GM11168 (cell line): ENCODE data around the gene JMJD1C.

Experiments
- in situ Hi-C: fragments of 300-500 bp; cut with MboI; formaldehyde crosslinking; loops from one replicate; pipeline ENCODE4 v1.12.0; 2022; ENCODE audit warnings: low sequenced_read_pairs; ENCODE audit not compliant: unreplicated experiment

JMJD1C gene

DNA sequence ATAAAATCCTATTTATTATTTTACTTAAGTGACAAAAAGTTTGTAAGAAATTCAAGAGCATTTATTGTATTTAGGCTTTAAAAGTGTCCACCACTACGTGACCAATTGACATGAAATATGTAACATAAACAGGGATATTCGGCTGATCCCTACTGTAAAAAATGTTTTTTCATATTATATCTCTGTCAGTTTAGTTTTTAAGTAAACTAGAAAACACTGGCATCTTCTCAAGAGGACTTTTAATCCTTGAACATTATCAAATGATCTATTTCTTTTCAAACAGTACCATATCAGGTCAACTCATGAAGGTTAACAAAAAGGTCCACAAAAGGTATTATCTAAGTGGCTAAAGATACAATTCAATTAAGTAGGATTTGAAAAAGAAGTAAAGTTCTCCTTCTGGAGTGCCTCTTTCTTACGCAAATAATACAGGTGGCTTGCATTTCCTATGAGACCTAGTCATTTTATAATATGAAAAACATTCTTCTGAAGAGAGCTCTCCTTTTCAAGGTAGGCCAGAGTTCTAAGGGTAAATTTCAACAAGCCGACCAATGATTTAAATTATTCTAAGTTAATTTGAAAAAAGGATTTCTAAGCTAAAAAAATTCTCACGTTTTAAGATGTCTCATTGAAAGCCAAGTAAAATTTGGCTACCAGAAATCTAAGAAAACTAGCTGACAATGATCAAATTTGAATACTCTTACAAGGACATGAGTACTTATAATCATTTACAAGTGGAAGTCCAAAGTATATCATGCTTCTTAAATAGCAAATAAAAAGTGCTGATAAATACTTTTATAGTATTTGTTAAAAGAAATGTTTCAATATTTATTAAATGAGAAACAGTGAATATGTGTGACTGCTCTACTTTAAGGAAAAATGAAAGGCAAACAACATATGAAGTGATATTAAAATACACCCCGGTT is 199.1 kb downstream of the JMJD1C start:
- in situ Hi-C loops, result no loop called here

DNA sequence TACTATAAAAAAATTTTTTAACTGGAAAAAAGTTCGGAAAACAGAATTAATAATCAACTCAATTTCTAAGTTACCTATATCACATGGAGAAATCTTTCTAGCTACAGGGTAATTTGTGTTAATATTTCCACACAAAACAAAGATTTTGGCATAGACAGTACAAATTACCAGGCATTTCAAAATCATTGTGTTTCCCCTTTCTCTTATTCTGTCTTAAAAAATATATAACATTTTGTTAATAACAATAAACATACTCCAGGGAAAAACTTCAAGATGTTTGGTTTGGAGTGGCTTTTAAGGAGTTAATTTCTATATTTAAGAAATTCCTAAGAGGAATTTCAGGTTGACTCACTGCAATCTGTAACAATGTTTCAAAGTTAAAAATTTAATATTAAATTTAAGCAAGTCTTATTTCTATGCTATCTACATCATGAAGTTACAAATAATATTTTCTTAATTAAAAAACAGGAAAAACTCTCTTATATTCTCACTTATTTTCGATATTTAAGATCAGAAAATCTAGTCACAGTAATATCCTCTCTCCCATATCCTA is 200.0 kb downstream of the JMJD1C start:
- in situ Hi-C loops, result no loop called here

- in situ Hi-C loops, result no loop called here
Observed at GRCh38 chr10:63265222-63265617, 200.6 kb downstream of the JMJD1C start.

DNA sequence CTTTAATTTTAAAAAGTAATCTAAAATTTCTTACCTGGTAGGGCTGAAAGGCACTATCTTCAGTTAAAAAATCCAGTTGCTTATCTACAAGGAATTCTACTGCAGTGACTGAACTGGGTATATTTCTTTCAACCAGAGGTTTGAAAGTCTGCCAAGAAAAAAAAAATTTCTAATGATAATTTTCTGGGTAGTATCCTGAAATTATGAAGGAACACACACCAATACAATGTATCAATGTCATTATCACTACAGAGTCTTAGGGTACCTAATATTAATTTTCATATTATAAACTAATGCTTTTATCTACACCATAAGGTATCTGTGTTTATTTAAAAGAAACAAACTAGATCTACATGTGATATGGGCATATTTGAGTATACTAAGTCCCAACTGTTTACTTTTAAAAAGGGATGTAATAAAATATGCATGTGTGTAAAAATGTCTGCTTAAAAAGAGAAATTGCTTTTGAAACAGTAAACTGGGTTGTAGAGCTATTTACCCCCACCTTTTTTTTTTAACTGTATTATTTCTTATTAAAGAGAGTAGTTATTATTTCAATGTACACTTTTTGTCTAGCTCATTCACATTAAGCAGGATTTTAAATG is 201.1 kb downstream of the JMJD1C start:
- in situ Hi-C loops, result no loop called here

DNA sequence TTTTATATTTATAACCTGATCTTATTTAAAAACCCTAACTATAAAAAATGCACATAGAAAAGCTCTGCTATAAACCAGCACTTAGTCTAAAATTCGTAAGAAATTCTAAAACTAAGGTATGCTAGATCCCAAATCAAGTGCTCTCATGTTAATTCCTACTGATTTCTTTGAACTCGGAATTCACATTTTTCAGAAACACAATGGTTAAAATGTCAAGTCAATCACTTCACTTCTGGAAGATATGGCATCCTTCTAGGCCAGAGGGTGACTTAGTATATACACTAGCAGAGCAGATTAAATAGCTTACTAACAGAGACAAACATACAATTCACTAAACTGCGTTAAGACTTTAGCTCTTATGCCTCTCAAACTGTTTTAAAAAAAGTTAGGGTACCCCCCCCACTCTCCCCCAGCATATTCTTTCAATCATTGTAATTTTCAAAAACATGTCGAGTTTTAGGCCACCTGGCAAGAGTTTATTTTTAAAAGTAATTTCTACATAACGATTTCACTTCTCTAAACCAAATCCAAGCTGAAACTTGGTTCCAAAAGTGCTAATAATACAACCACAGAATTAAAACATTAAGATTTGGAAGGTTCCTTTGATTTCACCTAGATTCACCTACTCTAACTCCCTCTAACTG is 203.2 kb downstream of the JMJD1C start:
- in situ Hi-C loops, result no loop called here

- in situ Hi-C loops, result no loop called here
Observed at GRCh38 chr10:63261496-63261895, 204.3 kb downstream of the JMJD1C start.

- in situ Hi-C loops, result no loop called here
Observed at GRCh38 chr10:63260860-63261251, 204.9 kb downstream of the JMJD1C start.

- in situ Hi-C loops, result no loop called here
Observed at GRCh38 chr10:63260103-63260859, 205.5 kb downstream of the JMJD1C start.

- in situ Hi-C loops, result no loop called here
Observed at GRCh38 chr10:63258920-63259678, 206.7 kb downstream of the JMJD1C start.

DNA sequence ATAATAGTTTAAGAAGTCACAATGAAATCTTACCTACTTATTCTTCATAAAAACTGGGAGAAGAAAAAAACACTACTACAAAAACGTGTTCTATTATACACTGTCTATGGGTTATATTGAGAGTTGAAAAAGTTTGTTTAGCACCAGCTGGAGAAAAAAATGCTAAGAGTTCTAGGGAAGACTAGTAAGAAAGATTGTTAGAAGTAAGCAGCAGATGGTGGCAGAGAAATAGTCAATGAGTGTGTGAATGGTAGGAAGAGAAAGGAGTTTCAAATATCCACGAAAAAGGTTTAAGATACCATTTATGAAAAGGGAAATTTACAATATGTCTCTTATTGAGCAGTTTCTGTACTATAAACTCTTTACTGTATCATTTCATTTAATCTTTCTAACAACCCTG is 208.0 kb downstream of the JMJD1C start:
- in situ Hi-C loops, result no loop called here

- in situ Hi-C loops, result no loop called here
Observed at GRCh38 chr10:63256009-63256773, 209.6 kb downstream of the JMJD1C start.

- in situ Hi-C loops, result no loop called here
Observed at GRCh38 chr10:63255316-63255715, 210.5 kb downstream of the JMJD1C start.

DNA sequence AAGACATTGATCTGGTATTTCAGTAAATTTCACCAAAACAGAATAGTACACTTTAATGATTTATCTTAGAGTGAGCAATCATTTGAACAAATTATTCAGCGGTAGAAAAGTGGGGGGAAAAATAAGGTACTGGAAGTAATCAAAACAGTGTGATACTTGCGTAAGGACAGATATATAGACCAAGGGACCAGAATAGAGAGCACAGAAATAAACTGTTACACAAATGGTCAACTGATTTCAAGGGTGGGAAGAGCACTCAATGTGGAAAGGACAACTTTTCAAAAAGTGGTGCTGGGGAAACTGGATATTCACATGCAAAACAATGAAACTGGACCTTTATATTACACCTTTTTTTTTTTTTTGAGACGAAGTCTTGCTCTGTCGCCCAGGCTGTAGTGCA is 212.7 kb downstream of the JMJD1C start:
- in situ Hi-C loops, result no loop called here

DNA sequence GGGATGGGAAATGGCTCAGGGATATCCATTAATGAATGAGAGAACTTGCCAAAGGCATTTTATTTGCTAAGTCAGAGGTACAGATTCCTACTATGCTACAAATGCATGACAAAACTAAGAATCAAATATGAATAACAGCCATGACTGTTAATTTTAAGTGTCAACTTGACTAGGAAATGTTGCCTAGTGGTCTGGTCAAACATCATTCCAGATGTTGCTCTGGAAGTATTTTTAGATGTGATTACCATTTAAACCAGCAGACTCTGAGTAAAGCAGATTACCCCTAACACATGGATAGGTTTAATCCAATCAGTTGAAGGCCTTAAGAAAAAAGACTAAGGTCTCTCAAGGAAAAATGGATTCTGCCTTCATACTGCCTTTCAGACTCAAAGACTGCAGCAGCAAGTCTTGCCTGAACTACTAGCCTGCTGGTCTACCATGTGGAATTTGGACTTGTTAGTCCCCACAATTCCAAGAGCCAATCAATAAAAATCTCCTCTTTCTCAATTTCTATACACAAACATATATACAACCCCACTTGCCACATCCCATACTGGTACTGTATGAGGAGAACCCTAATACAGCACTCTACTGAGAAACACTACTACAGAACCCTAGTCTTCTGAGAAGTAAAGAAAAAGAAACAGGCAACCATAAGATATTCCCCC is 213.5 kb downstream of the JMJD1C start:
- in situ Hi-C loops, result no loop called here

DNA sequence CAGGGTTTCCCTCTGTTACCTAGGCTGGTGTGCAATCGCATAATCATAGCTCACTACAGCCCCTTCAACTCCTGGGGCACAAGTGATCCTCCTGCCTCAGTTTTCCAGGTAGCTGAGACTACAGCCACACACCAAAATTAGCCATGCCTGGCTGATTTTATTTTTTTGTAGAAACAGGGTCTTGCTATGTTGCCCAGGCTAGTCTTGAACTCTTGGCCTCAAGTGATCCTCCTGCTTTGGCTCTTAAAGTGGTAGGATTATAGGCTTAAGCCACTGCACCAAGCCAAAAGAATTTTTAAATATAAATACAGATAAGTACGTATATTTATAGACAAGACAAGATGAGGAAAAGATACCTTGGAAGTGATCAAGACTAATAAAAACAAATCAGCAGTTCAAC is 215.7 kb downstream of the JMJD1C start:
- in situ Hi-C loops, result no loop called here

DNA sequence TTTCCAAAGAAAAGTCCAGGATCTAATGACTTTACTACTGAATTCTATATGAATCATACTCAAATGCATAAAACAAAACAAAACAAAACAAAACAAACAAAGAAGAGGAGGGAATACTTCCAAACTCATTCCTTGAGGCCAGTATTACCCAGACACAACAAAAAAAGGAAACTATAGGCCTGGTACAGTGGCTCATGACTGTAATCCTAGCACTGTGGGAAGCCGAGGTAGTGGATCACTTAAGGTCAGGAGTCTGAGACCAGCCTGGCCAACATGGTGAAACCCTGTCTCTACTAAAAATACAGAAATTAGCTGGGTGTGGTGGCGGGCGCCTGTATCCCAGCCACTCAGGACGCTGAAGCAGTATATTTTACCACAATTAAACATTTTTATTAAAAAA is 218.0 kb downstream of the JMJD1C start:
- in situ Hi-C loops, result no loop called here

DNA sequence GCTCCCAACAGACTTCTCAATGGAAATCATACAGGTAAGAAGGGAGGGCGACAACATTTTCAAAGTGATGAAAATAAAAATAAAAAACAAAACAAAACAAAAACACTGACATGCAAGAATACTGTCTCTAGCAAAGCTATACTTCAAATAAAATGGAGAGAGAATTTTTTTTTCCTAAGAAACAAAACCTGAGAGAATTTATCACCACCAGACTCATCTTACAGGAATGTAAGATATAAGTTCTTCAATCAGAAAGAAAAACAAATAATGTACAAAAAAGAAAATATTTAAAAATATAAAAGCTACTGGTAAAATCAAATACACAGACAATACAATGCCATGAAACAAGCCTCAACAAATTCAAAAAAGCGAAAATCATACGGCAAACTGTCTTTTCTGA is 219.4 kb downstream of the JMJD1C start:
- in situ Hi-C loops, result no loop called here

GRCh38 chr10:63241841-63242281 is 223.9 kb downstream of the JMJD1C start:
- in situ Hi-C loops, result no loop called here
